IMR-90 (cell line): ENCODE results near the gene TRAPPC8. TPM values are rescaled to one million over a fixed set of nuclear protein-coding genes. Genes with fewer than 3 reads are reported as not detected.

Source experiments
- ATAC-seq: fragments of 200-7000 bp; cut with Tn5 transposase; 2 replicates; pipeline ENCODE4 v1.9.1; 2020; ENCODE audit warnings: low read depth, mild to moderate bottlenecking, moderate library complexity
- BruUV-seq: library from RNA; stranded (reverse); fragments of 400-500 nt; replicated peaks from 2 replicates; lab custom pipeline; 2021; lab: Mats Ljungman, UMichigan
- CTCF ChIA-PET: fragments of 300-600 bp; formaldehyde crosslinking; extraction: SDS; loops from one replicate; lab custom pipeline; 2021; ENCODE audit warnings: antibody characterized with exemption; lab: Yijun Ruan, JAX
- POLR2A ChIA-PET: fragments of 300-600 bp; sonication (Branson Sonifier 250); formaldehyde crosslinking; loops from one replicate; lab custom pipeline; 2022; ENCODE audit warnings: antibody characterized with exemption; ENCODE audit not compliant: unreplicated experiment; lab: Charles Lee
- DNase-seq: peaks from one replicate; pipeline ENCODE4 v3.0.0; 2013
- H2AFZ ChIP-seq: replicated peaks from 2 replicates; pipeline ENCODE3; 2013; ENCODE audit warnings: low read length, mild to moderate bottlenecking; ENCODE audit not compliant: poor library complexity
- H2AK5ac ChIP-seq: 2 replicates; pipeline ENCODE4 v1.6.1; 2013; ENCODE audit warnings: low read depth, low read length, inconsistent platforms
- H2AK9ac ChIP-seq: replicated peaks from 2 replicates; pipeline ENCODE3; 2013; ENCODE audit warnings: mild to moderate bottlenecking, low read depth, low read length, moderate library complexity; ENCODE audit not compliant: poor library complexity
- H2BK120ac ChIP-seq: 2 replicates; pipeline ENCODE4 v1.6.1; 2013; ENCODE audit warnings: low read depth, low read length, inconsistent platforms
- H2BK15ac ChIP-seq: 3 replicates; pipeline ENCODE4 v1.6.1; 2013; ENCODE audit warnings: low read depth, low read length, inconsistent platforms
- H2BK20ac ChIP-seq: 2 replicates; pipeline ENCODE4 v1.6.1; 2013; ENCODE audit warnings: low read depth, mild to moderate bottlenecking, inconsistent platforms, low read length, moderate library complexity
- H2BK5ac ChIP-seq: 2 replicates; pipeline ENCODE4 v1.6.1; 2013; ENCODE audit warnings: mild to moderate bottlenecking, low read depth, low read length, inconsistent platforms; ENCODE audit not compliant: poor library complexity, severe bottlenecking
- H3K14ac ChIP-seq: replicated peaks from 2 replicates; pipeline ENCODE4 v1.6.1; 2013; ENCODE audit warnings: low read depth, low read length, inconsistent platforms
- H3K18ac ChIP-seq: 2 replicates; pipeline ENCODE4 v1.6.1; 2013; ENCODE audit warnings: low read depth, low read length, control low read depth
- H3K23ac ChIP-seq: 2 replicates; pipeline ENCODE4 v1.6.1; 2013; ENCODE audit warnings: low read depth, low read length, inconsistent platforms
- H3K27ac ChIP-seq: 2 replicates; pipeline ENCODE4 v1.5.1; 2013; ENCODE audit warnings: mild to moderate bottlenecking, control low read depth, low read length; ENCODE audit not compliant: insufficient read depth
- H3K27me3 ChIP-seq: 2 replicates; pipeline ENCODE4 v1.6.1; 2013; ENCODE audit warnings: low read length; ENCODE audit not compliant: control insufficient read depth, insufficient read depth
- H3K36me3 ChIP-seq: 2 replicates; pipeline ENCODE4 v1.6.1; 2013; ENCODE audit warnings: low read length, mixed read lengths; ENCODE audit not compliant: control insufficient read depth, insufficient read depth
- H3K4ac ChIP-seq: 2 replicates; pipeline ENCODE4 v1.6.1; 2013; ENCODE audit warnings: low read depth, low read length, inconsistent platforms
- H3K4me1 ChIP-seq: 2 replicates; pipeline ENCODE4 v1.6.1; 2013; ENCODE audit warnings: low read length, mixed read lengths; ENCODE audit not compliant: control insufficient read depth, insufficient read depth
- H3K4me2 ChIP-seq: 2 replicates; pipeline ENCODE4 v1.6.1; 2013; ENCODE audit warnings: low read depth, mild to moderate bottlenecking, control low read depth, low read length, moderate library complexity
- H3K4me3 ChIP-seq: 2 replicates; pipeline ENCODE4 v1.5.1; 2013; ENCODE audit warnings: low read depth, mild to moderate bottlenecking, control low read depth, low read length, moderate library complexity; ENCODE audit not compliant: insufficient read depth
- H3K56ac ChIP-seq: 2 replicates; pipeline ENCODE4 v1.6.1; 2013; ENCODE audit warnings: low read length, inconsistent platforms; ENCODE audit not compliant: insufficient read depth; ENCODE audit errors: extremely low read depth
- H3K79me1 ChIP-seq, 2 experiments: 2 replicates each; pipeline ENCODE4 v1.6.1; 2013; ENCODE audit warnings: low read length in 2 of 2, inconsistent platforms in 1 of 2, low read depth in 1 of 2
- H3K9ac ChIP-seq: 2 replicates; pipeline ENCODE4 v1.6.1; 2013; ENCODE audit warnings: low read depth, low read length, control low read depth
- H3K9me1 ChIP-seq: 2 replicates; pipeline ENCODE4 v1.6.1; 2013; ENCODE audit warnings: low read length, inconsistent platforms; ENCODE audit not compliant: insufficient read depth
- H3K9me3 ChIP-seq: 2 replicates; pipeline ENCODE4 v1.6.1; 2013; ENCODE audit warnings: low read length; ENCODE audit not compliant: control insufficient read depth, insufficient read depth
- H4K20me1 ChIP-seq: 2 replicates; pipeline ENCODE4 v1.6.1; 2013; ENCODE audit warnings: low read length, inconsistent platforms; ENCODE audit not compliant: insufficient read depth
- H4K5ac ChIP-seq: 2 replicates; pipeline ENCODE4 v1.6.1; 2013; ENCODE audit warnings: mild to moderate bottlenecking, low read depth, low read length, control low read depth
- H4K8ac ChIP-seq, 2 experiments: 2 replicates each; pipeline ENCODE4 v1.6.1; 2013; ENCODE audit warnings: low read depth in 2 of 2, low read length in 2 of 2, control low read depth in 1 of 2, inconsistent platforms in 1 of 2
- H4K91ac ChIP-seq: 2 replicates; pipeline ENCODE4 v1.6.1; 2013; ENCODE audit warnings: low read depth, low read length, inconsistent platforms; ENCODE audit not compliant: insufficient read depth
- BHLHE40 ChIP-seq: fragments of 150-350 bp; IDR thresholded peaks from 2 replicates; pipeline ENCODE4 v1.6.1; 2016; ENCODE audit warnings: mild to moderate bottlenecking, low read depth, low read length
- CEBPB ChIP-seq: IDR thresholded peaks from 2 replicates; pipeline ENCODE4 v1.6.1; 2012; ENCODE audit warnings: low read depth, low read length, improper control_type of control experiment
- CHD1 ChIP-seq: IDR thresholded peaks from 2 replicates; pipeline ENCODE4 v1.6.1; 2012; ENCODE audit warnings: low read depth, low read length, improper control_type of control experiment
- CTCF ChIP-seq: conservative IDR thresholded peaks from 2 replicates; pipeline ENCODE4 v1.5.1; 2012; ENCODE audit warnings: mild to moderate bottlenecking, low read depth, low read length, improper control_type of control experiment
- ELK1 ChIP-seq: fragments of 150-350 bp; IDR thresholded peaks from 2 replicates; pipeline ENCODE4 v1.6.1; 2016; ENCODE audit warnings: low read depth, mild to moderate bottlenecking, low read length, moderate library complexity, borderline replicate concordance
- MAFK ChIP-seq: IDR thresholded peaks from 2 replicates; pipeline ENCODE4 v1.6.1; 2012; ENCODE audit warnings: low read depth, low read length, improper control_type of control experiment
- MAZ ChIP-seq: IDR thresholded peaks from 2 replicates; pipeline ENCODE4 v1.6.1; 2012; ENCODE audit warnings: low read depth, mild to moderate bottlenecking, low read length, improper control_type of control experiment, moderate library complexity, borderline replicate concordance
- NFE2L2 ChIP-seq: fragments of 150-350 bp; IDR thresholded peaks from 2 replicates; pipeline ENCODE4 v1.6.1; 2016; ENCODE audit warnings: low read depth, mild to moderate bottlenecking, low read length
- RCOR1 ChIP-seq: IDR thresholded peaks from 2 replicates; pipeline ENCODE4 v1.6.1; 2012; ENCODE audit warnings: mild to moderate bottlenecking, low read length, improper control_type of control experiment; ENCODE audit not compliant: insufficient replicate concordance
- WGBS, 2 experiments: methylation state at CpG; one replicate each; pipeline versions ENCODE4 v1.1.5 to v1.1.7; 2013; ENCODE audit warnings: missing lambda C conversion rate in 2 of 2; ENCODE audit not compliant: insufficient read length in 1 of 2; ENCODE audit errors: extremely low coverage in 2 of 2; 5-methylcytosine and 5-hydroxymethylcytosine counted together
- dilution Hi-C: fragments of 300-500 bp; cut with HindIII; formaldehyde crosslinking; loops from one replicate; pipeline ENCODE4 v1.14.3; 2018; ENCODE audit warnings: low sequenced_read_pairs; ENCODE audit not compliant: unreplicated experiment
- in situ Hi-C: fragments of 300-500 bp; cut with MboI; formaldehyde crosslinking; loops from 3 replicates; pipeline ENCODE4 v1.14.3; 2019; ENCODE audit warnings: low sequenced_read_pairs, inconsistent platforms, mixed read lengths
- intact Hi-C: fragments of 100-400 bp; cut with micrococcal nuclease; formaldehyde crosslinking; loops from 2 replicates; pipeline ENCODE4 v1.10.0; 2022
- polyA plus RNA-seq, 3 experiments: library from polyadenylated mRNA; depleted of rRNA; stranded (reverse); fragments of >200 nt; gene quantifications; 2 replicates each; pipeline ENCODE4 v1.2.3, GENCODE V29; 2012; ENCODE audit warnings: low replicate concordance in 1 of 3
- total RNA-seq: library from RNA; depleted of rRNA; stranded (reverse); fragments of >200 nt; gene quantifications from 2 replicates; pipeline ENCODE4 v1.2.3, GENCODE V29; 2012

Gene TRAPPC8
- total and polyA plus RNA-seq, 2 of the 4 experiments (the other 2 are of a cell fraction) = 21.8 to 54.3 TPM

GRCh38 chr18:31946305-31947046, 3.5 kb upstream of the TRAPPC8 start:
- H3K23ac ChIP-seq = no peak overlapping the region
- H3K56ac ChIP-seq = no peak overlapping the region
- H3K79me1 ChIP-seq = peaks cover 3 to 6% of the 10 kb centered on the region in 2 experiments; a peak in 2 of 4 replicates
- peaks cover 4% of the 10 kb centered on the region; the same call in 1 of the 2 replicates for H4K20me1 ChIP-seq
- no peak overlapping the region for H2AK5ac ChIP-seq
- in situ Hi-C loops = no loop called here
- no peak overlapping the region for H3K27ac ChIP-seq
- 0 out of 2 replicates have a peak, but pooled peaks cover 3% of the 10 kb centered on the region for H3K9me1 ChIP-seq
- H3K4me2 ChIP-seq = no peak overlapping the region
- H3K27me3 ChIP-seq = no peaks in the 10 kb centered on the region
- H2BK120ac ChIP-seq = no peak overlapping the region
- H3K4me3 ChIP-seq = no peak overlapping the region
- ChIA-PET POLR2A (no interaction called here), CTCF (no interaction called here)
- no peak overlapping the region for H2BK15ac ChIP-seq
- H2BK5ac ChIP-seq = no peak overlapping the region
- H3K18ac ChIP-seq = no peak overlapping the region
- H3K4ac ChIP-seq = no peak overlapping the region
- ATAC-seq = no peak
- no peak overlapping the region for H2AK9ac ChIP-seq
- H3K14ac ChIP-seq = no peak overlapping the region
- no peak overlapping the region for H4K5ac ChIP-seq
- dilution Hi-C loops = no loop called here
- no peak for DNase-seq
- no peak overlapping the region for H2BK20ac ChIP-seq
- H3K36me3 ChIP-seq = no peaks in the 10 kb centered on the region
- no peaks in the 10 kb centered on the region for H3K9me3 ChIP-seq
- no TSS peak for BruUV-seq
- no peak for TF ChIP-seq CEBPB
- no peak for TF ChIP-seq CTCF
- TF ChIP-seq MAFK = no peak
- no peak for TF ChIP-seq ELK1
- TF ChIP-seq RCOR1 = no peak
- no peak for TF ChIP-seq CHD1
- no peak for TF ChIP-seq MAZ
- TF ChIP-seq BHLHE40 = no peak
- no peak for TF ChIP-seq NFE2L2
- WGBS, 2 experiments = 79% methylated on average over 4 of the region's 8 CpGs; no CpG with 5 or more reads in 1 of the 2 experiments
- intact Hi-C loops = no loop called here
- H4K91ac ChIP-seq = no peak overlapping the region
- no peak overlapping the region for H3K9ac ChIP-seq
- no peak overlapping the region for H2AFZ ChIP-seq
- H3K4me1 ChIP-seq = no peaks in the 10 kb centered on the region
- no peak overlapping the region for H4K8ac ChIP-seq
